KMS-11 (cell line): ENCODE results near the gene MTNR1B.

ENCODE experiments used
- H2AFZ ChIP-seq: fragments of 200-600 bp; sonication (generic); 2 replicates; pipeline ENCODE4 v1.6.1; 2016; ENCODE audit warnings: antibody characterized with exemption, mixed run types, low read depth
- H3K27ac ChIP-seq: fragments of 200-600 bp; sonication (generic); 2 replicates; pipeline ENCODE4 v1.6.1; 2016; ENCODE audit warnings: mild to moderate bottlenecking, mixed run types
- H3K27me3 ChIP-seq: fragments of 200-600 bp; sonication (generic); 2 replicates; pipeline ENCODE4 v1.6.1; 2017; ENCODE audit warnings: mild to moderate bottlenecking, low read depth, mixed run types, moderate library complexity; ENCODE audit not compliant: insufficient read depth
- H3K36me3 ChIP-seq: fragments of 200-600 bp; sonication (generic); 2 replicates; pipeline ENCODE4 v1.6.1; 2017; ENCODE audit warnings: mild to moderate bottlenecking, mixed run types; ENCODE audit not compliant: insufficient read depth
- H3K4me1 ChIP-seq: fragments of 200-600 bp; sonication (generic); 2 replicates; pipeline ENCODE4 v1.6.1; 2016; ENCODE audit warnings: mild to moderate bottlenecking, low read depth, mixed run types; ENCODE audit not compliant: poor library complexity, severe bottlenecking
- H3K4me2 ChIP-seq: fragments of 200-600 bp; sonication (generic); 2 replicates; pipeline ENCODE4 v1.7.0; 2016; ENCODE audit warnings: mild to moderate bottlenecking, mixed run types
- H3K4me3 ChIP-seq: fragments of 200-600 bp; sonication (generic); IDR thresholded peaks from 2 replicates; pipeline ENCODE4 v1.6.1; 2017; ENCODE audit warnings: low read depth, low read length, mixed read lengths; ENCODE audit not compliant: insufficient read depth
- H3K79me2 ChIP-seq: fragments of 200-600 bp; sonication (generic); 2 replicates; pipeline ENCODE4 v1.6.1; 2016; ENCODE audit warnings: low read depth, mixed run types; ENCODE audit not compliant: insufficient read depth
- H3K9ac ChIP-seq: fragments of 200-600 bp; sonication (generic); 2 replicates; pipeline ENCODE4 v1.6.1; 2016; ENCODE audit warnings: mild to moderate bottlenecking, mixed run types
- H4K20me1 ChIP-seq: fragments of 200-600 bp; sonication (generic); 2 replicates; pipeline ENCODE4 v1.6.1; 2016; ENCODE audit warnings: mild to moderate bottlenecking, mixed run types; ENCODE audit not compliant: insufficient read depth
- TF ChIP-seq, protein P1 (sequence below): fragments of 200-600 bp; sonication (generic); conservative IDR thresholded peaks from 2 replicates; pipeline ENCODE4 v1.6.1; 2017; ENCODE audit warnings: low read depth, mild to moderate bottlenecking, antibody characterized with exemption, low read length, moderate library complexity, mixed read lengths

Gene MTNR1B

DNA sequence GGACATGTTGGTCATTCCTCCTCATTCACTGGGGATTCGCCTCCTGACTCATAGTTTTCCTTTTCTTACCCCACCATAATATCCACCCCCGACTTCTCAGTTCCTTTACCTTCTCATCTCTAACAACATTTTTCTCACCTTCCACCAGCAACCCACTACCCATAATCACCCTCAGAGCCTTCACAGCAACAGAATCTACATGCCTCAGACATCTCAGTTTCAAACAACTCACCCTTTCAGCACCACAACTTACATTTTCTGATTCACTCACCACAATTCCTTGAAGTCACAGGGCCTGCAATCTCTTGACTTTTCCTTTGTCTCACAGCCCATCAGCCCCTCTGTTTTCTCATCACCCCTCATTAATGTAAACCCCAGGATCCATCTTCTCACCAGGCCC is 2.3 kb upstream of the MTNR1B start:
- H3K79me2 ChIP-seq: no peaks in the 10 kb centered on the region
- H3K27ac ChIP-seq: no peak overlapping the region
- no peak overlapping the region for H3K4me3 ChIP-seq
- no peak overlapping the region for H3K4me2 ChIP-seq
- no peak overlapping the region for H2AFZ ChIP-seq
- H4K20me1 ChIP-seq: no peaks in the 10 kb centered on the region
- no peaks in the 10 kb centered on the region for H3K4me1 ChIP-seq
- TF ChIP-seq, protein P1, sequence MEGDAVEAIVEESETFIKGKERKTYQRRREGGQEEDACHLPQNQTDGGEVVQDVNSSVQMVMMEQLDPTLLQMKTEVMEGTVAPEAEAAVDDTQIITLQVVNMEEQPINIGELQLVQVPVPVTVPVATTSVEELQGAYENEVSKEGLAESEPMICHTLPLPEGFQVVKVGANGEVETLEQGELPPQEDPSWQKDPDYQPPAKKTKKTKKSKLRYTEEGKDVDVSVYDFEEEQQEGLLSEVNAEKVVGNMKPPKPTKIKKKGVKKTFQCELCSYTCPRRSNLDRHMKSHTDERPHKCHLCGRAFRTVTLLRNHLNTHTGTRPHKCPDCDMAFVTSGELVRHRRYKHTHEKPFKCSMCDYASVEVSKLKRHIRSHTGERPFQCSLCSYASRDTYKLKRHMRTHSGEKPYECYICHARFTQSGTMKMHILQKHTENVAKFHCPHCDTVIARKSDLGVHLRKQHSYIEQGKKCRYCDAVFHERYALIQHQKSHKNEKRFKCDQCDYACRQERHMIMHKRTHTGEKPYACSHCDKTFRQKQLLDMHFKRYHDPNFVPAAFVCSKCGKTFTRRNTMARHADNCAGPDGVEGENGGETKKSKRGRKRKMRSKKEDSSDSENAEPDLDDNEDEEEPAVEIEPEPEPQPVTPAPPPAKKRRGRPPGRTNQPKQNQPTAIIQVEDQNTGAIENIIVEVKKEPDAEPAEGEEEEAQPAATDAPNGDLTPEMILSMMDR: no peak
- H3K9ac ChIP-seq: no peak overlapping the region
- H3K27me3 ChIP-seq: no peaks in the 10 kb centered on the region
- H3K36me3 ChIP-seq: no peaks in the 10 kb centered on the region

DNA sequence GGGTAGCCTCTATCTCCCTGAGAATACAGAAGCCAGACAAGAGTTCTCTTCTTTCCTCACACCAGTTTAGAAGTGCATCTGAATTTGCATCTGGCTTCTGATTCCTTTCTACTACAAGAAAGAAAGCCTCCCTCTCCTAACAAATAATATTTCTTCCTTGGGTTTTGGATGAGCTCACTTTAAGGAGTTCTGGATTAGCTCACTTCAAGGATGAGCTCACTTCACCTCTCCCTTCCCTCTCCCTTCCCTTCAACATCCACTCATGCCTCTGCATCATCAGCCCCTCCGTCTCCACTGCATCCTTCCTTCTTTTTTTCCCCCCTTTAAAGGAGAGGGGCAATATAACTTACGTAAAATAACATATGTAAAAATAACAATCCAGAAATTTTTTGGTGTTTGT is 1.6 kb upstream of the MTNR1B start:
- H3K36me3 ChIP-seq: no peaks in the 10 kb centered on the region
- H3K4me3 ChIP-seq: no peak overlapping the region
- H3K4me1 ChIP-seq: no peaks in the 10 kb centered on the region
- H3K4me2 ChIP-seq: no peak overlapping the region
- H3K27me3 ChIP-seq: no peaks in the 10 kb centered on the region
- no peak overlapping the region for H3K9ac ChIP-seq
- TF ChIP-seq, protein P1: no peak
- H3K27ac ChIP-seq: no peak overlapping the region
- H2AFZ ChIP-seq: no peak overlapping the region
- no peaks in the 10 kb centered on the region for H4K20me1 ChIP-seq
- H3K79me2 ChIP-seq: no peaks in the 10 kb centered on the region

DNA sequence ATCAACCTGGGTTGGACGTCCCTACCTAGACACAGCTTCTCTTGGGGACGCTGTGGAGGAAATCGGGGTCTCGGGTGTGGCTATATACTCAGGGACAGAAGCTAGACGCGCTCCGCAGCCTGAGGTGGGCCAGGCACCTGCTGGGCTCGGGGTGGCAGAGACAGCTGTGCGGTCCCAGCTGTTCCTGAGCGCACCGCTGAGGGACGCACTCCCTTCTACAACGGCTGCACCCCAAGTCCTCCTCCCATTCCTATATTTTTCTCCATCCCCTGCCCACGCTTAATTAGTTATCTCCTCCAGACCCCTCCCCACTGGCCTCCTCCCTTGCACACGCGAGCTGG is 188 bp upstream of the MTNR1B start:
- TF ChIP-seq, protein P1: no peak
- no peak overlapping the region for H2AFZ ChIP-seq
- no peaks in the 10 kb centered on the region for H4K20me1 ChIP-seq
- no peak overlapping the region for H3K4me2 ChIP-seq
- no peaks in the 10 kb centered on the region for H3K4me1 ChIP-seq
- H3K27me3 ChIP-seq: no peaks in the 10 kb centered on the region
- no peak overlapping the region for H3K27ac ChIP-seq
- H3K9ac ChIP-seq: no peak overlapping the region
- H3K4me3 ChIP-seq: no peak overlapping the region
- H3K36me3 ChIP-seq: no peaks in the 10 kb centered on the region
- no peaks in the 10 kb centered on the region for H3K79me2 ChIP-seq

DNA sequence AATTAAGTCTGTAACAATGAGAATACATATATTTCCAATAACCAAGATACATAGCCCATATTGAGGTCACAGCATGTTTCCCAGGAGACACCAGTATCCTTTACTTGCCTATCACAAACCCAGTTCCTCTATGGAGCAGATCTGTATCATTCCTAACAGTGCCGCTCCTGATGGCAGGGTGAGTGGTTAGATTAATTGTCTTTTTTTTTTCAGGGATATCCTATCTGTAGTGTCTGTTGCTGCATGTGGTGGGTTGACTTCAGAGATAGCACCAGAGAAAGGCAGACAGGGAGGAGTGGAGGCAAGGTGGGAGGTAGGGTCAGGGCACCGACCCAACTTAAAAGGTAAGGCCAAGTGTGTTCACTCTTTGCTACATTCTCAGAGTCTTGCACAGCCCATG is 2.8 kb downstream of the MTNR1B start:
- Histone ChIP-seq H4K20me1 (no peaks in the 10 kb centered on the region), H2AFZ (no peak overlapping the region), H3K27ac (no peak overlapping the region), H3K79me2 (no peaks in the 10 kb centered on the region), H3K4me1 (no peaks in the 10 kb centered on the region), H3K4me2 (no peak overlapping the region), H3K4me3 (no peak overlapping the region), H3K36me3 (no peaks in the 10 kb centered on the region), H3K9ac (no peak overlapping the region), H3K27me3 (no peaks in the 10 kb centered on the region)
- TF ChIP-seq, protein P1: no peak

DNA sequence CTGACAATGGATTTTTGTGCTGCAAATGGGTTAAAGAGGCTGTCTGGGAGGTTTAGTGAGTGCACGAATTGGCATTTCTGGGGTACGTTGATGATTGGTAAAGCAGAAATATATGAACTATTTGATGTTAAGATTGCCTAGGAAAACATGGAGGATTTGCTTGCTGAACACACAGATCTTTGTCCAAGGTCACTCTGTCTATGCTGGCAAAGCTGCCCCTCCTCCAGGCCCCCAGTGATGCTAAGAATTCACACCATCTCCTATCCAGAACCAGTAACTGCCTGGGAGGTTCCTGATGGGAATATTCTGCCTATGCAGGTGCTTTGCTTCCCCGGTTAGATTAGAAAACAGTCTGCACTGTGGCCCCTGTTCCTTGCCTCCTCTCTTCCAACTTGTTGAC is 5.8 kb downstream of the MTNR1B start:
- Histone ChIP-seq H3K79me2 (no peaks in the 10 kb centered on the region), H3K27me3 (no peaks in the 10 kb centered on the region), H4K20me1 (no peaks in the 10 kb centered on the region), H3K4me1 (no peaks in the 10 kb centered on the region), H3K27ac (no peak overlapping the region), H3K4me3 (no peak overlapping the region), H3K9ac (no peak overlapping the region), H3K36me3 (no peaks in the 10 kb centered on the region), H3K4me2 (no peak overlapping the region), H2AFZ (no peak overlapping the region)
- TF ChIP-seq, protein P1: no peak
